Measurements from ENCODE around the gene OR52B2. TPM values are rescaled to one million over a fixed set of nuclear protein-coding genes. Genes with fewer than 3 reads are reported as not detected.

Gene OR52B2
- total and polyA plus RNA-seq, 2 of the 8 experiments (the other 6 are each of a cell fraction or from before 2014, with no cell fraction given) = 0.15 TPM; not detected in 1

DNA sequence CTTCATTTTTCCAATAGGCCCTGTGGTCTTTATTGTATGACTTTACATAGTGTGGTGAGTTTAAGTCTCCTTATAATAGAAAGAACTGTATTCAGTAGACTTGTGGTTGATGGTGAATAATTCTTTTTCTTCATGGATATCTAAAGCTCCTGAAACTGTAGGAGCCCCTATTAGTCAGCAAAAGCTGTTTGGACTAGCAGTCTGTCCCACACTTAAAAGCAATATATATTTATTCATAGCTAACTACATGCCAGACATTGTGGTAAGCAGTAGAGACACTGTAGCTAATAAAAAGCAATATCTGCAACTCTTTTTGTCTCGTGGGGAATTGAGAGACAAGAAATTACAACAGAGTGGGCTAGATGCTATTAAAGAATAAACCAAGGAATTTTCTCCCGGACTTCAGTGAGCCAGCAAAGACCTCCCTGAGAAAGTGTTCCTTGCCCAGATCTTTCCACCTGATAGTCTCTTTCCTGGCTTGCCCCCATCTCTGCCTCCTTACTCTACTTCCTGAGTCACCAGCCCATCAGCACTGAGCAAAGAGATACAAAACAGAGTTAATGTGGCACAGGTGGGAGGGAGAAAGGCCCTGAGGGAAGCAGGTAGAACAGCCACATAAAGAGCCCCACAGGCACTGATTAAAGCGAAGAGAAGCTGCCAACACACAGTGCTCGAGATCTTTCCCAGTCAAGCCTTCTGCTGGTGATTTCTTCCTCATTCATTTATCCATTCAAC lies 27.5 kb upstream of the OR52B2 start:
- H4K91ac ChIP-seq (replicated peaks; ENCODE audit: insufficient read length, low read length) = no peak overlapping the region
- H2BK15ac ChIP-seq (ENCODE audit: low read length) = no peak overlapping the region
- no peak overlapping the region for H2AFZ ChIP-seq (ENCODE audit: low read length)
- H3K27ac ChIP-seq (ENCODE audit: low read depth, low read length) = no peak overlapping the region
- H2BK5ac ChIP-seq (ENCODE audit: low read depth, low read length) = no peak overlapping the region
- WGBS, 2 experiments (ENCODE audit: extremely low coverage in 1 of 2, insufficient coverage in 1 of 2, insufficient read length in 1 of 2, insufficient replicate concordance in 2 of 2, low coverage in 1 of 2, low lambda C conversion rate in 2 of 2, missing lambda C conversion rate in 1 of 2) = 78% methylated on average over 4 of the region's 4 CpGs; no CpG with 5 or more reads in 1 of the 2 experiments
- no peak overlapping the region for H2BK120ac ChIP-seq (replicated peaks; ENCODE audit: low read depth, low read length)
- ChIA-PET CTCF (ENCODE audit: partially characterized antibody) (interaction anchor here (0.6 to 1.2 kb wide), 3 partner anchors 31 to 53 kb away, joined by 3 read pairs; no protein-coding TSS in a partner anchor), POLR2A (ENCODE audit: partially characterized antibody) (no interaction called here)
- H3K4me3 ChIP-seq (ENCODE audit: extremely low read depth in 1 of 4, insufficient read depth in 2 of 4, low read depth in 3 of 4, low read length in 4 of 4) = no peak overlapping the region
- H4K5ac ChIP-seq (ENCODE audit: insufficient read length, low read depth, low read length) = no peak overlapping the region
- H4K20me1 ChIP-seq (replicated peaks in 1 of 2; ENCODE audit: control insufficient read depth in 1 of 2, insufficient read depth in 2 of 2, low read length in 2 of 2) = no peaks in the 10 kb centered on the region
- no peak for DNase-seq (ENCODE audit: low read depth in 1 of 2, low spot score in 2 of 2)
- no peaks in the 10 kb centered on the region; a peak in 1 of 4 replicates for H3K9me3 ChIP-seq (ENCODE audit: insufficient read depth in 2 of 2, low read depth in 1 of 2, low read length in 1 of 2)
- no peak overlapping the region for H3K18ac ChIP-seq (ENCODE audit: extremely low read depth, low read length)
- no peaks in the 10 kb centered on the region for H3K79me1 ChIP-seq (ENCODE audit: low read depth, low read length)
- H3K56ac ChIP-seq (replicated peaks; ENCODE audit: insufficient read length, low read depth, low read length) = no peak overlapping the region
- H3K4ac ChIP-seq (replicated peaks; ENCODE audit: insufficient read length, low read depth, low read length) = no peak overlapping the region
- no peak overlapping the region for H3K4me2 ChIP-seq (ENCODE audit: insufficient read depth in 1 of 2, low read depth in 2 of 2, low read length in 2 of 2)
- H3K27me3 ChIP-seq (replicated peaks in 1 of 4; ENCODE audit: control insufficient read depth in 3 of 4, extremely low read depth in 1 of 4, insufficient read depth in 3 of 4, low read length in 3 of 4) = no peaks in the 10 kb centered on the region
- no peaks in the 10 kb centered on the region; a peak in 1 of 8 replicates for H3K36me3 ChIP-seq (ENCODE audit: control insufficient read depth in 2 of 4, insufficient read depth in 4 of 4, low read length in 3 of 4)
- no peak overlapping the region for H2AK5ac ChIP-seq (ENCODE audit: low read depth, low read length)
- H3K4me1 ChIP-seq (replicated peaks in 1 of 4; ENCODE audit: control insufficient read depth in 3 of 4, insufficient read depth in 4 of 4, low read length in 3 of 4) = peaks cover 0 to 3% (median 1%) of the 10 kb centered on the region in 4 experiments; a peak in 2 of 7 replicates
- H2BK20ac ChIP-seq (ENCODE audit: low read length) = no peak overlapping the region
- H3K23ac ChIP-seq (ENCODE audit: insufficient read length) = no peak overlapping the region
- no peaks in the 10 kb centered on the region for H3K23me2 ChIP-seq (ENCODE audit: low read depth, low read length)
- H3K79me2 ChIP-seq (ENCODE audit: control insufficient read depth in 1 of 2, insufficient read depth in 2 of 2, low read length in 2 of 2) = no peaks in the 10 kb centered on the region
- H3K14ac ChIP-seq (ENCODE audit: insufficient read length) = no peak overlapping the region
- FAIRE-seq = no peak
- no peak overlapping the region for H3K9ac ChIP-seq (replicated peaks in 1 of 4; ENCODE audit: extremely low read depth in 1 of 4, low read depth in 3 of 4, low read length in 3 of 4)
- no peak overlapping the region for H4K8ac ChIP-seq (ENCODE audit: extremely low read depth, insufficient read depth, low read length)
- H2BK12ac ChIP-seq (ENCODE audit: low read depth, low read length) = no peak overlapping the region
- TF ChIP-seq SRF (IDR thresholded peaks at IDR 0.05; ENCODE audit: low read depth, low read length) (no peak), SUZ12 (IDR thresholded peaks at IDR 0.05; ENCODE audit: low read length) (no peak), RAD21 (IDR thresholded peaks at IDR 0.05 in 1 of 2, conservative IDR thresholded peaks at IDR 0.05 in 1 of 2; ENCODE audit: low read depth in 2 of 2, low read length in 2 of 2) (no peak), RFX5 (IDR thresholded peaks at IDR 0.05; ENCODE audit: borderline replicate concordance, low read depth, low read length) (no peak), GABPA (IDR thresholded peaks at IDR 0.05; ENCODE audit: borderline replicate concordance, insufficient read depth, low read length) (no peak), NANOG (IDR thresholded peaks at IDR 0.05; ENCODE audit: insufficient read depth, low read depth, low read length, poor library complexity, severe bottlenecking) (no peak), SAP30 (IDR thresholded peaks at IDR 0.05; ENCODE audit: insufficient read depth, insufficient replicate concordance, low read length) (no peak), SP1 (IDR thresholded peaks at IDR 0.05; ENCODE audit: low read depth, low read length) (no peak), POLR2A (IDR thresholded peaks at IDR 0.05; ENCODE audit: control extremely low read depth in 1 of 2, low read depth in 2 of 2, low read length in 2 of 2) (no peak), TEAD4 (IDR thresholded peaks at IDR 0.05; ENCODE audit: low read depth, low read length) (no peak), SIX5 (IDR thresholded peaks at IDR 0.05; ENCODE audit: low read depth, low read length) (no peak), FOSL1 (IDR thresholded peaks at IDR 0.05; ENCODE audit: insufficient read depth, low read depth, low read length) (no peak), POLR2AphosphoS5 (IDR thresholded peaks at IDR 0.05; ENCODE audit: low read depth, low read length) (no peak)
